NCI-H2081 treated with DMSO at 0.1 percent for 48 hours (cell line): ENCODE measurements around the gene TP73.

Source experiments
- DNase-seq: peaks from one replicate; lab custom pipeline; 2025; lab: John Stamatoyannopoulos, UW

TP73 gene

DNA sequence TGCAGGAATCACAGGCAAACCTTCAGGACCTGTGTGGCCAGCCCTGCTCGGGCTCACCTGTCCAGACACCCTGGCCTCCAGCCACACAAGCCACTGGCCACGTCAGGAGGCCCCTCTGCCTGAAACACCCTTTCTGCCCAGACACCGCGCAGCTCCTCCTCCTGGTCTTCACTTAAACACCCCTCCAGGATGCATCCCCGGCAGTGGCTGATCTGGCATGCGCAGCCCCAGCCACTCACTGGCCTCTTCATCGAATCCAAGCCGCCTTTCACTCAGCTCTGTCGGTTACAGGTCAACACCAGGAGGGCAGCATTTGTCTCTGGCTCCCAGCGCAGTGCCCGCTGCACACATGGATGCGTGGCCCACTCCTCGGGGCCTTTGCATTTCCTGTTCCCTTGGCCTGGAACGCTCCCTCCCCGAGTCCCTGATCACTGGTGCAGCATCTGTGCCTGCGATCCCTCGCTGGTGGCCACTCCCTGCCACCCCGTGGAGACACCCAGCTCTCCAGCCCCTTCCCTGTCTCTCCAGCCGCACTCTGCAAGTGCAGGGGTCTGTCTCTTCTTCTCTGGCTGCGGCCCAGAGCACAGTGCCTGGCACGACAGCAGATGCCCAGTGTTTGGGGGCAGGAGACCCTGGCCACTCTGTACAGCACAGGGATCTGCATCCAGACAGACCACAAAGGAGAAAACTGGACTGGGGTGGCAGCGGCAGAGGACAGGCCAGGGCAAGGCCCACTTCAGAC is 18.1 kb upstream of the TP73 start:
- no peak for DNase-seq

DNA sequence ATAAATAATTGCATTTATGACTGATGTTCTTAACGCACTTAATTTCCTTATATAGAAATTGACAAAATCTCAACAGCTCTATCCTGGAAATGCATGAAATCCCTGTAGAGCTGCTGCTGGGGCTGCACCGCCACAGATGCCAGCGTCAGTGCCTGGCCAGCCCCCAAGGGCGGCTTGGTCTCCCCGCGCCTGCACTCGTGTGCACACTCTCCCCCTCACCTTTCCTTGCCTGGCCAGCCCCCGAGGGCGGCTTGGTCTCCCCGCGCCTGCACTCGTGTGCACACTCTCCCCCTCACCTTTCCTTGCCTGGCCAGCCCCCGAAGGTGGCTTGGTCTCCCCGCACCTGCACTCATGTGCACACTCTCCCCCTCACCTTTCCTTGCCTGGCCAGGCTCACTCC is 16.2 kb upstream of the TP73 start:
- no peak for DNase-seq

DNA sequence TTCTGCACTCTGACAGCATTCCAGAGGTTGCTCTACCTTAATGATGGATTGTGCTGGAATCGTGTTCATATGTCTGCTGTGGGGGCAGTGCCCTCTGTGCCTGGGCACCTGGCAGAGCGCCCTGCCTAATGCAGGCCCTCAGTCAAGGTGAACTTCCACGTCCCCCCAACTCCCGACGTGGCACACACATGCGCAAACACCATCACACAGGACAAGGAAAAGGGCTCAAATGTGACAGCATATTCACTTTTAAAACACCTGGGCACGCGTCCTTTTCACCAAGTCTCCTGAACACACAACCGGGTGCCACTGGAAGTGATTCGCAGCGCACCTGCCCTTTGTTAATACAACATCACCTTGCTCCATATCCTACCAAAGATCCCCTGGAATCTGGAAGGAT is 15.8 kb upstream of the TP73 start:
- DNase-seq: no peak

DNA sequence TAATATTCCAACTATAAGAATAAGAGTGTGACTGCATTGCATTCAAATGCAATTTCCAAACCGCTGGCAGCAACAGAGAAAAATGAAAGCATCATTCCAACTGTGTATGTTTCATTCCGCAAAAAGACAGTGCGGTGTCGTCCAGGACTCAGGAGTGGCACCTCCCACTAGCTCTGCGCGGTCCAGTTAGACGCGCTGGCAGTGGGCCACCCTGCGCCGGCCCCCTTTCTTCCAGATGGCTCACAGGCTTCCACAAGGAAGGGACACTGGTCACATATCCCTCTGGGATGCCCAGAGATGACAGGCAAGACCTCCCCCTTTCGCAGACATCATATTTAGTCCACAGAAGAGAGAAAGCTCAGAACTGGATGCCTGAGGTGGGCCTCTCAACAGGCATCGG is 14.3 kb upstream of the TP73 start:
- no peak for DNase-seq

DNA sequence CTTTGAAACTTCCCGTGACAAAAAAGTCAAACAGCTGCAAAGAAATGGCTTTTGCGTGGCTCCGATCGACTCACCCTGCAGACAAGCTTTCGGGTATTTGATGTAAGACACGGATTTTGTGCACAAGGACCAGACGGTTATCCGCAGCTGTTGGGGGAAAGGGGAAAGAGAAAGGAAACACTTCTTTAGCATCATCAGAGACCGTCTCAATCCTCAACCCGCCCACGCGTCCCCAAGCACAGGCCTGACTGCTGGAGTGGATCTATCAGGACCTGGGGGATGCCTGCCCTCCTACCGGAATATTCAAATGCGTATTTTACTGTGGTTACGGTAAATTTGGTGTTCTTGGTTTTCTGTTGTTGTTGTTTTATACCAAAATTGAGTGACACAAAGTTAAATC is 13.6 kb upstream of the TP73 start:
- no peak for DNase-seq

DNA sequence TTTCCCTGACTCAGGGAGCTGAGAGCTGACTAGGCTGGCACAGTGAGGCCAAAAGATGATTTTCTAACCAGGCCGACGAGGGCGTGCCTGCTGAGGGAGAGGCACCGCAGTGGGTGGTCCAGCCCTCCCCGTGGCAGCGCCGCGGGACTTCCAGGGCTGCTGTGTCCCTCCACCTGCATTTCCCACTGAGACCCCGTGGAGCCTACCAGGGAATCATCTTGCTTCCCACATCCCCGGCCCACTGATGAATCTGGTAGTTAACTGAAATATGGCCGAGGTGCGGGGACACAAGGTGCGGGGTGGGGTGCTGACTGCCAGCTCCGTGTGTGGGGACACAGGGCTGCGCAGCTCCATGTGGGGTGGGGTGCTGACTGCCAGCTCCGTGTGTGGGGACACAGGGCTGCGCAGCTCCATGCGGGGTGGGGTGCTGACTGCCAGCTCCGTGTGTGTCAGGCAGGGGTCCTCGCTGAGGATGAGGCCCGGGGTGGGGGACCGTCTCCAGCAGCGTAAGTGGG is 12.9 kb upstream of the TP73 start:
- DNase-seq: no peak

DNA sequence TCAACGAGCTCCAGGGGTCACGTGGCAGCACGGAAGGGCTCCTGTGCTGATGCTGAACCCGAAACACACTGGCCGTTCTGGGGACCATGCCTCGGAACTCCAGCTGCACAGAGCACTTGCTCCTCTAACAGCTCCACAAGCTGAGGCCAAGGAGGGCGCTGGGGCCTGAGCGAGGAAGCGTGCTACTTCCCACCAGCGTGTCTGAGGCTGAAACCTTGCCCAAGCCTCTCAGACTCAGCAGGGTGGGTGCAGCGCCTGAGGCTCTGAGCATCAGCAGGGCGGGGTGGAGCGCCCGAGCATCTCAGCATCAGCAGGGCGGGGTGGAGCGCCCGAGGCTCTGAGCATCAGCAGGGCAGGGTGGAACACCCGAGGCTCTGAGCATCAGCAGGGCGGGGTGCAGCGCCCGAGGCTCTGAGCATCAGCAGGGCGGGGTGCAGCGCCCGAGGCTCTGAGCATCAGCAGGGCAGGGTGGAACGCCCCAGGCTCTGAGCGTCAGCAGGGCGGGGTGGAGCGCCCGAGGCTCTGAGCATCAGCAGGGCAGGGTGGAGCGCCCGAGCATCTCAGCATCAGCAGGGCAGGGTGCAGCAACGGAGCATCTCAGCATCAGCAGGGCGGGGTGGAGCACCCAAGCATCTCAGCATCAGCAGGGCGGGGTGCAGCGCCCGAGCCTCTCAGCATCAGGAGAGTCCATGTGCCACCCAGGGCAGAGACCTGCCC is 12.0 kb upstream of the TP73 start:
- DNase-seq: no peak

DNA sequence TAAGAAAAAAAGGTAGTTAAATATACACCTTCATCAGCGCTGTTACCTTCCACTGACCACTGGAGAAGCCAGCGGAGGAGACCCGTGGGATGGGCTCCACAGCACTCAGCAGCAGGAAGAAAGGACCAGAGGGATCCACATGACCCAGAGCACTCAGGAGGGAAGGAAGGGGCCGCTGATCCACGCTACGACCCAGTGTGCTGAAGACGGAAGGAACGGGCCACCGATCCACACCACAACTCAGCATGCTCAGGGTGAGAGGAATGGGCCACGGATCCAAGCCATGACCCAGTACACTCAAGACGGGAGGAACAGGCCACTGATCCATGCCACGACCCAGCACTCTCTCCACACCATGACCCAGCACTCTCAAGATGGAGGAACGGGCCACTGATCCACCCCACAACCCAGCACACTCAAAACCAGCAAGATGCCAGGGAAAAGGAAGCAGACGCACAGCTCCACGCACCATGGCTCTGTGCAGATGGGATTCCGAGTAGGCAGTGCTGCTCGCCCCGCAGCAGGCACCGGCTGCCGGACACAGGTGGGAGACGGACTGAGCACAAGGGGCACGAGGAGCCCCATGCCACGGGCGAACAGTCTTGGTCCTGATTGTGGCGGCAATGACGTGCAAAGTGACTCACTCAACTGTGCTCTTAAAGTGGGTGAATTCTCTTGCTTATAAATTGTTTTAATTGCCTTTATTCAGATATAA is 11.1 kb upstream of the TP73 start:
- DNase-seq: no peak

DNA sequence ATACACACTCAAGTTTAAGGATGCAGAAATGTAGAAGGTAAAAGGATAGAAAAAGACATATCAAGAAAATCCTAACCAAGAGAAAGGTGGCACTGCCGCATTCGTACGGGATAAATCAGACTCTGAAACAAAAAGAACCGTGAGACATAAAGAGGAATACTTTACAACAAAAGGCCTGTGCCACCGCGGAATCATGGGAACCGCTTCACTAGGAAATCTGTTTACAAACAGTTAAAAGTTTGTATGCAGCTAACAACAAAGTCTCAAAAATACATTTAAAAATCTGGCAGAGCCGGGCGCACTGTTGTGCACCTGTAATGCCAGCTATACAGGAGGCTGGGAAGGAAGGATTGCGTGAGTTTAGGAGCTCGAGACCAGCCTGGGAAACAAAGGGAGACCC is 10.5 kb upstream of the TP73 start:
- DNase-seq: no peak

DNA sequence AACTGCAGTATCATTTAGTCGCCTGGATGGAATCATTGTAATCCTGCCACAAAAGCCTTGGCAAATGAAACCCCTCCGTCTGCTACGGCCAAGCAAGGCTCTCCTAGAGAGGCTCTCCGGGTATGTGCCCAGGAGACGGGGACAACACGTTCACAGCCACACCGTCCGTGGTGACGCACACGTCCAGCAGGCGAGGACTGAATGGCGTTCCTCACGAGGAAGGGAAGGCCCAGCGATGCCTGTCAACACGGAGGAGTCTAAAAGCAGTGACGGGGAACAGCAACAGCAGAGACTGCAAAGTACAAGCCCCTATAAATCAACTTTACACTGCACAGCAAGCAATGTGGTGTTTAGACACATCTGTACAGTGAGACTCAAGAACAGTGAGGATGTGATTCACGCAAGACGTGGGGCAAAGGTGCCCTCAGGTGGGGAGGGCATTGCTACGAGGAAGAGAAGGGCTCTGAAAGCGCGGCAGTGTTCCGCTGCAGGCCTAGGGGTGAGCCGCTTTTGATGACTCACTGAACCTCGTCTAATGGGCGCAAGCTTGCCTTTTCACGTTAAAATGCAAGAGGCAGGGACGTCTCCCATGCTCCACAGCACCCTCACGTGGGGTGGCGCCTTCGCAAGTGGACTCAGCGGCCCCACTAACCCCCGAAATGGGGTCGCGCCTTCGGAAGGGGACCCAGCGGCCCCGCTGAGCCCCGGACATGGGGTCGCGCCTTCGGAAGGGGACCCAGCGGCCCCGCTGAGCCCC is 9.2 kb upstream of the TP73 start:
- no peak for DNase-seq

DNA sequence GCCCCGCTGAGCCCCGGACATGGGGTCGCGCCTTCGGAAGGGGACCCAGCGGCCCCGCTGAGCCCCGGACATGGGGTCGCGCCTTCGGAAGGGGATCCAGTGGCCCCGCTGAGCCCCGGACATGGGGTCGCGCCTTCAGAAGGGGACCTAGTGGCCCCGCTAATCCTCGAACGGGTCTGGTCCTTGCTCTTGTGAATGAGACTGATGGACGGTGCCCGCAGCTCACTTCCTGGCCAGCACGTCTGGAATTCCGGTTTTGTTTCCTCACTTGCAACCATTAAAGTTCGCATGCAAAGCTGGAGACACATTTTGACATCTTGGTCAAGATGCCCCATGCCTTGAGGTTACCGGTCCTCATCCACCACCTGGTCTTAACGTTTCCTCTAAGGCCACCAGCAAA is 8.0 kb upstream of the TP73 start:
- no peak for DNase-seq

DNA sequence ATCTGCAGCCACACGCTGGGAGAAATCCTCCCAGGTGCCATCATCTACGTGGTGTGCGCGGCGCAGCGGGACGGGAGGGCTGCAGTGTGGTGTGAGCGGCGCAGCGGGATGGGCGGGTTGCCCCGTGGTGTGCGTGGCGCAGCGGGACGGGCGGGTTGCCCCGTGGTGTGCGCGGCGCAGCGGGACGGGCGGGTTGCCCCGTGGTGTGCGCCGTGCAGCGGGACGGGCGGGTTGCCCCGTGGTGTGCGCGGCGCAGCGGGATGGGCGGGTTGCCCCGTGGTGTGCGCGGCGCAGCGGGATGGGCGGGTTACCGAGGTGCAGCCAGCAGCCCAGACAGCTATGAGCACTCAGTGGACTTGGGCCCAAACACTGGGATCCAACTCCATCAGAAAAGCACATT is 7.1 kb upstream of the TP73 start:
- DNase-seq: no peak

DNA sequence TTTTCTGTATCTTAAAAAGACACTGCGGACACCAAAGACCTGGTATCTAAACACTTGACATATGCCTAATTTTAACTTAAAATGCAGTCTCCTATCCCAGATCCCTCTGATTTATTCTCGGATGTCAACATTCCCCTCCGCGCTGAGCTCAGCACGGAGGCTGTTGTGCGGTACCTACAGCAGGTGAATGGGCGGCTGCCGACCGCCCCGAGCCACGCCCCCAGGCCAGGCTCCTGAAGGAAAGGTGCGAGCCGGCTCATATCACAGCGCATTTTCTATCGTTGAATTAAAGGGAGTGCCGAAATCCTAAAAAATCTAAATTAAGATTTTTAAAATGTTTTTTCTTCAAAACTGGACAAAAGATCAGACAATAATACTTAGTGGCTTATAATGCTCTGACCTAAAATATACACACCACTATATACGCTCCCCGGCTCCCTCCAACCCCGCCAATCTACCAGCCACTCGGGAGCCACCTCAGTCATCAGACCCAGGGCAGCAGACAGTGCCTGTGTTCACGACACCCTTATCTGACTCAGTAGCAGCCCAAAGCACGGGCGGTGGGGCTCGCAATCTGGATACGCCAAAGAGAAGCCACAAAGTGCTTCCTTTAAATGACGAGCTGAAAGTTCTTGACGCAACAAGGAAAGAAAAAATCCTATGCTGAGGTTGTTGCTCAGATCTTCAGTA is 6.5 kb upstream of the TP73 start:
- DNase-seq: no peak

DNA sequence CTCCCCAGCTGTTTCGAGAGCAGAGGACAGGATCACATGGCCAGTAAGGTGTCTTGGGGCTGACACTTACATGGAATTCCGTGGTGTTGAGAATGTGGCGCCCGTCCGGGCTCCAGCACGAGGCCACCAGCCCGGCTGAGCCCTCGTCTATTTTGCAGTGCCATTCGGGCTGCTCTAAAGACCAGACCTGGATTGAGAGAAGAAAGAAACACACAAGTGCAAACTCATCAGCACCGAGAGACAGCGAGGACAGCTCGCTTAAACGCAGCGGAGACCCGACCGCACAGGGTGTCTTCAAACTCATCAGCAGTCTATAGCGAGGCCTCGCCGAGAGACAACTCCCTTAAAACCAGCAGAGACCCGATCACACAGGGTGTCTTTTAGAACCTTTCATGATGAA is 5.7 kb upstream of the TP73 start:
- DNase-seq: no peak

DNA sequence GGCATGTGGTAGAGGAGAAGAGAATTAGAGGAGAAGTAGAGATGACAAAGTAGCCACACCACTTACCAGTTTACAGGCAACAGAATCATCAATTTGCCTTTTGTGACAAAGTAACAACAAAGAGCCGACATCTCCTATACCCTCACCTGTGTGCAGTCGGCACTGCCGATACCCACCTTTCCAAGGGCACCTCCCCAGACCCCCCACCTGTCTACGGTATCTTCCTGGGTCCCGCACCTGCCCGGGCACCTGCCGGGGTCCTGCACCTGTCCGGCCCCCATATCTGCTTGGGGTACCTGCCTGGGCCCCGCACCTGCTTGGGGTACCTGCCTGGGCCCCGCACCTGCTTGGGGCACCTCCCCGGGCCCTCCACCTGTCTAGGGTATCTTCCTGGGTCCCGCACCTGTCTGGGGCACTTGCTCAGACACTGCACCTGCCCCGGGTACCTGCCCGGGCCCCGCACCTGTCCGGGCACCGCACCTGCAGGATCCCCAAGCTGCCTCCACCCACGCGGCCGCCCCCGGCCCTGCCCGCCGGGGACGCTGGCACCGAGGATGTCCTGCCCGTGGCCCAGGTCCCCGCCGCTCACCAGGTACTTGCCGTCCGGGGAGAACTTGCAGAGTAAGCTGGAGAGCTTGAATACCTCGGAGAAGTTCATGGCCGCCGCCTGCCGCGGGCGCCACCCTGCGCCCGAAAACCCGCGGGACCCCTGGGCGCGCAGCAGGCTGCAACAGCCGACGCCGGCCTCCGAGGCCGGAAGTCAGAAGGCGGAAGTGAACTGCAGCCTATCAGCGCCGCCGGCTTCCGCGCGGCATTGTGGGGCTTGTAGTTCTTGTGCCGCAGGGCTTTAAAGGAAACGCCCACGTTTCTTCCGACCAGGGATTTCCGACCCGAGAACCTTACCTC is 2.7 kb upstream of the TP73 start, which contains the start of gene WRAP73:
Gene WRAP73 (minus strand): TSS at position 762 of the 906 bp plus-strand sequence. CDS start 104 bp downstream, at position 658.
- DNase-seq: no peak

DNA sequence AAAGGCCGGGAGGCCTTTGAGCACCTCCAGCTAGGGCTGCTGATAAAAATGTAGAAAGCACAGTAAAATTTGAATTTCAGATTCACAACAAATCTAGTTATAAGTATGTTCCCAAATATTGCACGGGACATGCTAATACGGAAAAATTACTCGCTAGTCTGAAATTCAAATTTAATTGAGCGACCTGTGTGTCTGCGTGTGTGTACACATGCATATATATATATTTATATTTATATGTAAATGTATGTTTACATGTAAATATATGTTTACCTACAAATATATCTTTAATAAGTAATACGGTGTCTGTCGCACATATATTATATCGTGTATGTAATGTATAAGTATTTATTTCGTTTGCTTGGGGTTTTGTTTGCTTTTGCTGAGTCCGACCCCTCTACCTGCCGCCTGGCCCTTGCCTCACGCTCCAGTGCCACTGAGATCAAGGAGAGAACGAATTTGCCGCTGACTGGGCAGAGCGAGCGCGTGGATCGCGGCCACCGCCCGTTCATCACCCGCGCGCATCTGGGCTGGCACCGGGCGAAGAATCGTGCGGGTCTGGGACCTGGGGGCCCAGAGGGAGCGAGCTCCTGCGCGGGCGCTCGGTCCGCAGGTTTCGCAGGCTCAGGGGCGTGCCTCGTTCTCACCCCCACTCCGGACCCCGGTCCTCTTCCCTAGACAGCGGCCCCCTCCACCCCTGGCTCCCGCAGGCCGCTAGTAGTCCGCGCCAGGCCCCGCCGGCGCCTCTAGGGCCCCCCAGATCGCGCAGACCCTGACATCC is 1.9 kb upstream of the TP73 start:
- DNase-seq: no peak

DNA sequence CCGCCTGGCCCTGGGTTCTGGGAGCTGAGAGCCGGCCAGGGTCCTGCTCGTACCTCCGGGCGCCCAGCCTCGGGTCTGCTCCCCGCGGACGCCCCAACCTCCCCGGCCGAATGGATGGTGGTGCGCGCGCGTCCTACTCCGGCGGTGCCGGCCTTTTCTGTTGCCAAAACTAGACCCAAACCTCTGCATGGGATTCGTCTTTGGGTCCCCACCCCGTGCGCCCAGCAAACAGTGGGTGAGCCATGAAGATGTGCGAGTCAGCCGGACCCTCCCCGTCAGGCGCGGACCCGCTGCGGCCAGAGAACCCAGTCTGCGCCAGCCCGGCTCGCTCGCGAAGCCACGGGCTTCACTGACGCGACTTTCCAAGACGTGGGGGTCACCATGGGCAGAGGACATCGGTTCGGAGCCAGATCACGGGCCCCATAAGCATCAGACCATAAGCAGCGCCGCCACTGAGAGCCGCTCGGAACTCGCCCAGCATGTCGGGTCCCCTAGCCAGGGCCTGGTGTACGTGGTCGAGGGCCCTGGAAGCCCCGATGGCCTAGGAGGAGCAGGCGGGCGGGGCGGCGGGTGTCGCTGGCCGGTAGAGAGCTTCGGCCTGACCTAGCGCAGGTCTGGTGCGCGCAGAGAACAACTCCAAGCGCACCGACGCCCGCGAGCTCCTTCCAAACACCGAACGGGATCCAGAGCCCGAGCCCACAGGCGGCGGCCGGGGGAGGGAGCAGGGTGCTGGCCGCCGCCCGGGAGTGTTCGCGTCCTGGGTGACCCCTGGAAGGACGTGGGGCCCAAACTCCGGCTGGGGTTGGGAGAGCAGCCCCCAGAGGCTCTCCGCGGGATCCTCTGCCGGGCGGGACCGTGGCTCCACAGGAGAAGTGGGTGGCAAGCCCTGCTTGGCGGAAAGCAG is 1.0 kb upstream of the TP73 start:
- no peak for DNase-seq

DNA sequence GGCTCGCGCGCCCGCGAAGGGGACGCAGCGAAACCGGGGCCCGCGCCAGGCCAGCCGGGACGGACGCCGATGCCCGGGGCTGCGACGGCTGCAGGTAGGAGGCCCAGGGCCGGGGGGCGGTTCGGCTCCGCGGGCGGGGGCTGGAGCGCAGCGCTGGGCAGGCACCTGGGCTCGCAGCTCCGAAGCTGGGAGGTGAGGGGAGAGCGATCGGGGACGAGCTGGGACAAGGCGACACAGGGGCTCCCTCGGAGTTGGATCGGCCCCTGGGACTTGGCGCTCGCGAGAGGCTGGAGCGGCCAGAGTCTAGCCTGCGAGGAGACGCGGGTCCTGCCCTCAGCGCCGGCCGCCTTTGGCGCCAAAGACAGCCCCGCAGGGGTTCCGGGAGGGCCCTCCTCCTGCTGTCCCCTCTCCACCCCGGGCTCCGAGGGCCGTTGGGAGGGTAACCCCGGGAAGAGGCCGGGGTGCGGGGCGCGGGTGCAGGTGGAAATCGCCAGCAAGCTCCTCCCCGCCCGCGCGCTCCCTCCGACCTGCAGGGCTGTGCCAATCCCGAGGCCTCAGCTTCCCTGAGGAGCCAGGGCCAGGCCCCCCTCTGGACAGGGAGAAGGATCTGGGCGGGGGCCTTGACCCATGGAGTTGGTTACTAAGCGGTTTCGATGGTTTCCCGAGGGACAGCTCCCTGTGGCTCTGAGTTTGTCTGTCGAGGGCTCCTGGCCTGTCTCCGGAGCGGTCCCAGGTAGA is 401 bp downstream of the TP73 start:
- no peak for DNase-seq
